Esophagus squamous epithelium (tissue), 4 donors: ENCODE data around the gene PDF.

Source experiments
- CTCF ChIP-seq, 6 experiments: fragments of 450-650 bp in 4 of 6; fragments of 200-600 bp in 2 of 6; sonication (generic) in 2 of 6; IDR thresholded peaks; one replicate each; pipeline ENCODE4 v1.5.1; 2016 to 2019; ENCODE audit warnings: antibody characterized with exemption in 6 of 6, mild to moderate bottlenecking in 4 of 6, moderate library complexity in 4 of 6
- POLR2A ChIP-seq, 4 donors: fragments of 450-650 bp; IDR thresholded peaks; one replicate each; pipeline ENCODE4 v1.6.1; 2017; ENCODE audit warnings: antibody characterized with exemption in 4 of 4, mild to moderate bottlenecking in 4 of 4, moderate library complexity in 3 of 4

- TF ChIP-seq CTCF (IDR thresholded peaks at IDR 0.05) (no peak), POLR2A (IDR thresholded peaks at IDR 0.05) (no peak)
Measured at GRCh38 chr16:69378760-69379159, 48.4 kb upstream of the PDF start.
